Keratinocyte (primary cell): ENCODE data around the gene SRGAP3. TPM values are rescaled to one million over a fixed set of nuclear protein-coding genes. Genes with fewer than 3 reads are reported as not detected.

ENCODE experiments used
- DNase-seq: peaks from one replicate; pipeline ENCODE4 v3.0.0-alpha.2; 2011; ENCODE audit warnings: low read depth, missing footprints, low spot score
- FAIRE-seq: peaks from 2 replicates; lab custom pipeline; 2011; peaks lifted over from hg19 to GRCh38; lab: Jason Lieb, UNC
- H2AFZ ChIP-seq: 2 replicates; pipeline ENCODE4 v1.6.0; 2012; ENCODE audit warnings: low read length, control low read depth, inconsistent platforms; ENCODE audit not compliant: control insufficient read depth
- H3K27ac ChIP-seq: 2 replicates; pipeline ENCODE4 v1.5.1; 2011; ENCODE audit warnings: low read length; ENCODE audit not compliant: control insufficient read depth, insufficient read depth
- H3K27me3 ChIP-seq: 3 replicates; pipeline ENCODE4 v1.6.0; 2011; ENCODE audit warnings: low read length; ENCODE audit not compliant: control insufficient read depth, insufficient read depth; ENCODE audit errors: extremely low read depth
- H3K36me3 ChIP-seq, 2 experiments: 2 replicates in 1 of 2; 3 replicates in 1 of 2; pipeline ENCODE4 v1.5.1; 2011; ENCODE audit warnings: low read length in 2 of 2, mild to moderate bottlenecking in 1 of 2; ENCODE audit not compliant: control insufficient read depth in 2 of 2, insufficient read depth in 2 of 2; ENCODE audit errors: extremely low read depth in 1 of 2
- H3K4me1 ChIP-seq: 3 replicates; pipeline ENCODE4 v1.5.1; 2011; ENCODE audit warnings: low read length; ENCODE audit not compliant: control insufficient read depth, insufficient read depth; ENCODE audit errors: extremely low read depth
- H3K4me2 ChIP-seq: 3 replicates; pipeline ENCODE4 v1.6.0; 2011; ENCODE audit warnings: low read depth, low read length; ENCODE audit not compliant: control insufficient read depth, insufficient read depth; ENCODE audit errors: extremely low read depth
- H3K4me3 ChIP-seq, 3 experiments: fragments of 200-600 bp in 1 of 3; sonication (generic) in 1 of 3; 2 replicates in 2 of 3; 3 replicates in 1 of 3; pipeline ENCODE4 v1.5.1; 2011 to 2016; ENCODE audit warnings: low read length in 3 of 3, mild to moderate bottlenecking in 3 of 3, control low read depth in 2 of 3, inconsistent platforms in 1 of 3, low read depth in 1 of 3, mixed read lengths in 1 of 3, mixed run types in 1 of 3, moderate library complexity in 1 of 3; ENCODE audit not compliant: control insufficient read depth in 2 of 3, insufficient read depth in 2 of 3; ENCODE audit errors: extremely low read depth in 1 of 3
- H3K79me2 ChIP-seq: 2 replicates; pipeline ENCODE4 v1.6.0; 2012; ENCODE audit warnings: low read length; ENCODE audit not compliant: control insufficient read depth, insufficient read depth
- H3K9ac ChIP-seq: 3 replicates; pipeline ENCODE4 v1.6.0; 2011; ENCODE audit warnings: low read length; ENCODE audit not compliant: control insufficient read depth, insufficient read depth; ENCODE audit errors: extremely low read depth
- H3K9me1 ChIP-seq: 3 replicates; pipeline ENCODE4 v1.6.0; 2011; ENCODE audit warnings: low read length; ENCODE audit not compliant: control insufficient read depth, insufficient read depth; ENCODE audit errors: extremely low read depth
- H3K9me3 ChIP-seq: 2 replicates; pipeline ENCODE4 v1.5.1; 2012; ENCODE audit warnings: low read depth, low read length; ENCODE audit not compliant: control insufficient read depth
- H4K20me1 ChIP-seq: 3 replicates; pipeline ENCODE4 v1.6.0; 2011; ENCODE audit warnings: low read length; ENCODE audit not compliant: control insufficient read depth, insufficient read depth; ENCODE audit errors: extremely low read depth
- EZH2 ChIP-seq: IDR thresholded peaks from one replicate; pipeline ENCODE4 v1.6.1; 2012; ENCODE audit warnings: inconsistent platforms, mild to moderate bottlenecking, low read length, moderate library complexity
- dilution Hi-C: fragments of 300-500 bp; cut with MboI; formaldehyde crosslinking; loops from one replicate; pipeline ENCODE4 v1.7.0; 2020; ENCODE audit warnings: low sequenced_read_pairs; ENCODE audit not compliant: extremely low pct_ligation_motif_present
- polyA plus RNA-seq, 5 experiments: library from polyadenylated mRNA; depleted of rRNA in 3 of 5; stranded (reverse) in 3 of 5; stranded (forward) in 1 of 5; unstranded in 1 of 5; fragments of >200 nt; gene quantifications; 1 replicate in 1 of 5; 2 replicates in 3 of 5; 3 replicates in 1 of 5; pipeline versions ENCODE4 v1.2.1 to v1.2.3, GENCODE V29; 2011 to 2012; ENCODE audit warnings: missing spikeins in 2 of 5, low read depth in 1 of 5, low replicate concordance in 1 of 5
- TF ChIP-seq, protein P1 (sequence below), 3 experiments: IDR thresholded peaks in 1 of 3; conservative IDR thresholded peaks in 1 of 3; optimal IDR thresholded peaks in 1 of 3; 2 replicates in 2 of 3; 3 replicates in 1 of 3; pipeline versions ENCODE3 to v1.5.1; 2011; ENCODE audit warnings: low read length in 3 of 3, mild to moderate bottlenecking in 3 of 3, moderate library complexity in 2 of 3, control low read depth in 1 of 3, inconsistent platforms in 1 of 3; ENCODE audit not compliant: insufficient read depth in 2 of 3; ENCODE audit errors: extremely low read depth in 1 of 3

The SRGAP3 gene
- polyA plus RNA-seq, 1 donor (not counting 4 experiments of a cell fraction or from before 2014, with no cell fraction given): 7.2 TPM

GRCh38 chr3:9225268-9225667, 24.2 kb downstream of the SRGAP3 start:
- Histone ChIP-seq H3K9ac (no peak overlapping the region), H3K27me3 (no peaks in the 10 kb centered on the region), H3K9me3 (no peaks in the 10 kb centered on the region), H3K36me3 (no peaks in the 10 kb centered on the region), H3K4me2 (no peak overlapping the region), H3K79me2 (peaks cover 29% of the 10 kb centered on the region), H4K20me1 (no peaks in the 10 kb centered on the region), H3K27ac (no peak overlapping the region), H3K9me1 (no peaks in the 10 kb centered on the region), H2AFZ (no peak overlapping the region), H3K4me1 (peaks cover 8% of the 10 kb centered on the region), H3K4me3 (no peak overlapping the region)
- no peak for DNase-seq
- no peak for FAIRE-seq
- no peak for TF ChIP-seq EZH2
- TF ChIP-seq, protein P1, sequence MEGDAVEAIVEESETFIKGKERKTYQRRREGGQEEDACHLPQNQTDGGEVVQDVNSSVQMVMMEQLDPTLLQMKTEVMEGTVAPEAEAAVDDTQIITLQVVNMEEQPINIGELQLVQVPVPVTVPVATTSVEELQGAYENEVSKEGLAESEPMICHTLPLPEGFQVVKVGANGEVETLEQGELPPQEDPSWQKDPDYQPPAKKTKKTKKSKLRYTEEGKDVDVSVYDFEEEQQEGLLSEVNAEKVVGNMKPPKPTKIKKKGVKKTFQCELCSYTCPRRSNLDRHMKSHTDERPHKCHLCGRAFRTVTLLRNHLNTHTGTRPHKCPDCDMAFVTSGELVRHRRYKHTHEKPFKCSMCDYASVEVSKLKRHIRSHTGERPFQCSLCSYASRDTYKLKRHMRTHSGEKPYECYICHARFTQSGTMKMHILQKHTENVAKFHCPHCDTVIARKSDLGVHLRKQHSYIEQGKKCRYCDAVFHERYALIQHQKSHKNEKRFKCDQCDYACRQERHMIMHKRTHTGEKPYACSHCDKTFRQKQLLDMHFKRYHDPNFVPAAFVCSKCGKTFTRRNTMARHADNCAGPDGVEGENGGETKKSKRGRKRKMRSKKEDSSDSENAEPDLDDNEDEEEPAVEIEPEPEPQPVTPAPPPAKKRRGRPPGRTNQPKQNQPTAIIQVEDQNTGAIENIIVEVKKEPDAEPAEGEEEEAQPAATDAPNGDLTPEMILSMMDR (optimal IDR thresholded peaks at IDR 0.05 in 1 of 3, IDR thresholded peaks at IDR 0.05 in 1 of 3, conservative IDR thresholded peaks at IDR 0.05 in 1 of 3; ENCODE audit: extremely low read depth in 1 of 3, insufficient read depth in 2 of 3, low read length in 3 of 3): no peak
- dilution Hi-C loops: no loop called here

DNA sequence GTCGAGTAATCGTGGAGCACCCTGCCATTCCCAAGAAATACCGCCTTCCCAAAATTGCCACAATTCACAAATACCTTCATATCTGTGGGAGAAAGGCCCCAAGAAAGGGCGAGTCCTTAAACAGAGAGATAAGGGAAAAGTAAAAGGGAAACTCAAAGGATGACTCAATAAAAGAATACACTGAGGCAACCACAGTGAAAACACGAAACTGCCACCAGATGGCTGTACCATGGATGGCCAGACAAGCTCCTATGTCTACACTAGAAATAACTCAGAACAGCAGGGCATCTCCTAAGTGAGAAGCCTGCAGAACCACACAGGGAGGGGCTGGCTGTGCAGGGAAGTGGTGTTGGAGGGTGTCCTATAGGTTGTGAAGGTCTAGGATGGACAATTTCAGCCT, 25.0 kb downstream of the SRGAP3 start:
- Histone ChIP-seq H3K4me1 (peaks cover 8% of the 10 kb centered on the region), H3K9ac (no peak overlapping the region), H3K27me3 (no peaks in the 10 kb centered on the region), H3K27ac (no peak overlapping the region), H3K79me2 (peaks cover 29% of the 10 kb centered on the region), H2AFZ (no peak overlapping the region), H4K20me1 (no peaks in the 10 kb centered on the region), H3K4me2 (no peak overlapping the region), H3K4me3 (no peak overlapping the region), H3K36me3 (no peaks in the 10 kb centered on the region), H3K9me3 (no peaks in the 10 kb centered on the region), H3K9me1 (no peaks in the 10 kb centered on the region)
- FAIRE-seq (peak; percentile 5), DNase-seq (no peak)
- dilution Hi-C loops: no loop called here
- TF ChIP-seq, protein P1 (optimal IDR thresholded peaks at IDR 0.05 in 1 of 3, IDR thresholded peaks at IDR 0.05 in 1 of 3, conservative IDR thresholded peaks at IDR 0.05 in 1 of 3; ENCODE audit: extremely low read depth in 1 of 3, insufficient read depth in 2 of 3, low read length in 3 of 3): peak; percentile 15 to 31 (median 29)
- no peak for TF ChIP-seq EZH2
